NCI-H1436 (cell line): ENCODE results near the gene PRKG1.
"Not testable (repeated sequence)": the region's sequence is repeated elsewhere in the genome, so short reads cannot be mapped to it uniquely, and the experiment has no call there.

Experiments used
- DNase-seq: peaks from one replicate; lab custom pipeline; 2025; lab: John Stamatoyannopoulos, UW

PRKG1 gene

GRCh38 chr10:51377932-51378599 lies 303.8 kb downstream of the PRKG1 start:
- DNase-seq: no peak

- DNase-seq: no peak
Measured at GRCh38 chr10:51382181-51382580, 307.9 kb downstream of the PRKG1 start.

GRCh38 chr10:51384971-51385370 lies 310.7 kb downstream of the PRKG1 start:
- DNase-seq: no peak

GRCh38 chr10:51386248-51386885 lies 312.1 kb downstream of the PRKG1 start:
- DNase-seq: no peak

GRCh38 chr10:51389415-51390321 lies 315.4 kb downstream of the PRKG1 start:
- no peak for DNase-seq

GRCh38 chr10:51393006-51393405 lies 318.7 kb downstream of the PRKG1 start:
- not testable (repeated sequence) for DNase-seq

GRCh38 chr10:51394039-51394438 lies 319.8 kb downstream of the PRKG1 start:
- DNase-seq: no peak

GRCh38 chr10:51397244-51397643 lies 323.0 kb downstream of the PRKG1 start:
- no peak for DNase-seq

- no peak for DNase-seq
Measured at GRCh38 chr10:51397695-51398094, 323.4 kb downstream of the PRKG1 start.

- no peak for DNase-seq
Measured at GRCh38 chr10:51399840-51400239, 325.6 kb downstream of the PRKG1 start.

GRCh38 chr10:51400392-51401096 lies 326.3 kb downstream of the PRKG1 start:
- no peak for DNase-seq

GRCh38 chr10:51403521-51403920 lies 329.2 kb downstream of the PRKG1 start:
- no peak for DNase-seq

- DNase-seq: no peak
Measured at GRCh38 chr10:51405580-51406351, 331.5 kb downstream of the PRKG1 start.

GRCh38 chr10:51406581-51406980 lies 332.3 kb downstream of the PRKG1 start:
- no peak for DNase-seq

GRCh38 chr10:51416494-51416893 lies 342.2 kb downstream of the PRKG1 start:
- no peak for DNase-seq

GRCh38 chr10:51419196-51420093 lies 345.2 kb downstream of the PRKG1 start:
- DNase-seq: no peak

GRCh38 chr10:51421853-51422252 lies 347.6 kb downstream of the PRKG1 start:
- DNase-seq: no peak

GRCh38 chr10:51422311-51423120 lies 348.2 kb downstream of the PRKG1 start:
- DNase-seq: no peak

GRCh38 chr10:51423121-51423452 lies 348.8 kb downstream of the PRKG1 start:
- no peak for DNase-seq

GRCh38 chr10:51425431-51425830 lies 351.1 kb downstream of the PRKG1 start:
- DNase-seq: no peak
